Hematopoietic multipotent progenitor cell treated with erythropoietin and hydrocortisone succinate and interleukin-3 and kit ligand, for 17 days (in vitro differentiated cells): ENCODE data around the gene MBOAT7.
"Not testable (repeated sequence)": the region's sequence is repeated elsewhere in the genome, so short reads cannot be mapped to it uniquely, and the experiment has no call there.

Experiments
- DNase-seq: peaks from one replicate; pipeline ENCODE4 v3.0.0-alpha.2; 2015; ENCODE audit warnings: low spot score

Gene MBOAT7

GRCh38 chr19:54189145-54189734, at the start of gene MBOAT7:
TSS of gene MBOAT7 (minus strand) at chr19:54189580. CDS start at chr19:54188508, 1,072 bp downstream.
- no peak for DNase-seq

- DNase-seq, result no peak
Observed at GRCh38 chr19:54233941-54234340, 44.6 kb upstream of the MBOAT7 start.

- peak; percentile 91 for DNase-seq
Observed at GRCh38 chr19:54231077-54231931, 41.9 kb upstream of the MBOAT7 start.

- DNase-seq, result no peak
Observed at GRCh38 chr19:54230031-54230430, 40.7 kb upstream of the MBOAT7 start.

- no peak for DNase-seq
Observed at GRCh38 chr19:54229146-54229545, 39.8 kb upstream of the MBOAT7 start.

GRCh38 chr19:54224619-54225018, 35.2 kb upstream of the MBOAT7 start:
- not testable (repeated sequence) for DNase-seq

GRCh38 chr19:54223937-54224281, 34.5 kb upstream of the MBOAT7 start:
- not testable (repeated sequence) for DNase-seq

GRCh38 chr19:54223277-54223936, 34.0 kb upstream of the MBOAT7 start:
- DNase-seq, result not testable (repeated sequence)

GRCh38 chr19:54222474-54223276, 33.3 kb upstream of the MBOAT7 start, which contains the start of gene LILRB3:
TSS of gene LILRB3 (minus strand) at chr19:54223007. CDS start at chr19:54222976, 31 bp downstream.
- DNase-seq, result not testable (repeated sequence)

- DNase-seq, result not testable (repeated sequence)
Observed at GRCh38 chr19:54221947-54222346, 32.6 kb upstream of the MBOAT7 start.

GRCh38 chr19:54219702-54220101, 30.3 kb upstream of the MBOAT7 start:
- not testable (repeated sequence) for DNase-seq

GRCh38 chr19:54218960-54219661, 29.7 kb upstream of the MBOAT7 start:
- DNase-seq, result no peak

GRCh38 chr19:54218259-54218658, 28.9 kb upstream of the MBOAT7 start:
- DNase-seq, result no peak

- not testable (repeated sequence) for DNase-seq
Observed at GRCh38 chr19:54217517-54218247, 28.3 kb upstream of the MBOAT7 start.

- no peak for DNase-seq
Observed at GRCh38 chr19:54216869-54217268, 27.5 kb upstream of the MBOAT7 start.

GRCh38 chr19:54214734-54215133, 25.4 kb upstream of the MBOAT7 start:
- not testable (repeated sequence) for DNase-seq

GRCh38 chr19:54214217-54214616, 24.8 kb upstream of the MBOAT7 start:
- DNase-seq, result not testable (repeated sequence)

- DNase-seq, result no peak
Observed at GRCh38 chr19:54211235-54211634, 21.9 kb upstream of the MBOAT7 start.

- DNase-seq, result peak; percentile 95
Observed at GRCh38 chr19:54209811-54210494, 20.6 kb upstream of the MBOAT7 start.
